HG03439 (cell line): ENCODE measurements around the gene AKAP1.

Experiments used
- ATAC-seq: cut with Tn5 transposase; IDR thresholded peaks from one replicate; pipeline ENCODE4 v1.9.1; 2021; ENCODE audit warnings: mild to moderate bottlenecking, moderate library complexity; ENCODE audit not compliant: unreplicated experiment

The AKAP1 gene

DNA sequence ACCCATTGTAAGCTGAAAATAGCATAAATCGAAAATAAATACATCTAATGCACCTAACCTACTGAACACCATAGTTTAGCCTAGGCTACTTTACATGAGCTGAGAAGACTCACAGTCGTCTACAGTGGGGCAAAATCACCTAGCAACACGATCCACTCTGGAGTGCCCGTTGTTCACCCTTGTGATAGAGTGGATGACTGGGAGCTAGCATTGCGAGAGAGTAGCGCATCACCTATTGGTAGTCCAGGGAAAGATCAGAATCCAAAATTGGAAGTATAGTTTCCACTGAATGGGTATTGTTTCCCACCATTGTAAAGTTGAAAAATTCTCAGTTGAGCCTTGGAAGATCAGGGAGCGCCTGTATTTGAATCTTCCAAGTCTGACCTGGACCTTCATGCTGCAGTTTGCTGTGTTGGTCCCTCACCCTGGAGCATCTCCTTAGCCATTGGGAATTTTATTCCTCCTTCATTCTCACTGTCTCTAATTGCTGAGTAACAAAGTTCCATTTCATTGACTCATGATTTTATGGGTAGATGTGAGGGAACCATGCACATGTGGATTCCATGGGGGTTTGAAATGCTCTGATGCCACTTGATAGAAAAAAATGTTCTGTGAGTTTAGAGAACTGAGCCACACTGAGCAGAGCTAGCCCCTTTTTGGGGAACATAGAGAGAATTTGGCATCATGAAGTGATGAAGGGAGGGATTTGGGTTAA is 19.6 kb downstream of the AKAP1 start:
- no peak for ATAC-seq

- ATAC-seq: no peak
Measured at GRCh38 chr17:57105591-57105990, 20.5 kb downstream of the AKAP1 start.

DNA sequence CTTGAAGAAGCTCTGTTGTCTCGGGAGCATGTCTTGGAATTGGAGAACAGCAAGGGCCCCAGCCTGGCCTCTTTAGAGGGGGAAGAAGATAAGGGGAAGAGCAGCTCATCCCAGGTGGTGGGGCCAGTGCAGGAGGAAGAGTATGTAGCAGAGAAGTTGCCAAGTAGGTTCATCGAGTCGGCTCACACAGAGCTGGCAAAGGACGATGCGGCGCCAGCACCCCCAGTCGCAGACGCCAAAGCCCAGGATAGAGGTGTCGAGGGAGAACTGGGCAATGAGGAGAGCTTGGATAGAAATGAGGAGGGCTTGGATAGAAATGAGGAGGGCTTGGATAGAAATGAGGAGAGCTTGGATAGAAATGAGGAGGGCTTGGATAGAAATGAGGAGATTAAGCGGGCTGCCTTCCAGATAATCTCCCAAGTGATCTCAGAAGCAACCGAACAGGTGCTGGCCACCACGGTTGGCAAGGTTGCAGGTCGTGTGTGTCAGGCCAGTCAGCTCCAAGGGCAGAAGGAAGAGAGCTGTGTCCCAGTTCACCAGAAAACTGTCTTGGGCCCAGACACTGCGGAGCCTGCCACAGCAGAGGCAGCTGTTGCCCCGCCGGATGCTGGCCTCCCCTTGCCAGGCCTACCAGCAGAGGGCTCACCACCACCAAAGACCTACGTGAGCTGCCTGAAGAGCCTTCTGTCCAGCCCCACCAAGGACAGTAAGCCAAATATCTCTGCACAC is 21.2 kb downstream of the AKAP1 start:
- no peak for ATAC-seq

GRCh38 chr17:57106836-57107497 is 21.9 kb downstream of the AKAP1 start:
- ATAC-seq: no peak

- no peak for ATAC-seq
Measured at GRCh38 chr17:57107498-57108101, 22.6 kb downstream of the AKAP1 start.

DNA sequence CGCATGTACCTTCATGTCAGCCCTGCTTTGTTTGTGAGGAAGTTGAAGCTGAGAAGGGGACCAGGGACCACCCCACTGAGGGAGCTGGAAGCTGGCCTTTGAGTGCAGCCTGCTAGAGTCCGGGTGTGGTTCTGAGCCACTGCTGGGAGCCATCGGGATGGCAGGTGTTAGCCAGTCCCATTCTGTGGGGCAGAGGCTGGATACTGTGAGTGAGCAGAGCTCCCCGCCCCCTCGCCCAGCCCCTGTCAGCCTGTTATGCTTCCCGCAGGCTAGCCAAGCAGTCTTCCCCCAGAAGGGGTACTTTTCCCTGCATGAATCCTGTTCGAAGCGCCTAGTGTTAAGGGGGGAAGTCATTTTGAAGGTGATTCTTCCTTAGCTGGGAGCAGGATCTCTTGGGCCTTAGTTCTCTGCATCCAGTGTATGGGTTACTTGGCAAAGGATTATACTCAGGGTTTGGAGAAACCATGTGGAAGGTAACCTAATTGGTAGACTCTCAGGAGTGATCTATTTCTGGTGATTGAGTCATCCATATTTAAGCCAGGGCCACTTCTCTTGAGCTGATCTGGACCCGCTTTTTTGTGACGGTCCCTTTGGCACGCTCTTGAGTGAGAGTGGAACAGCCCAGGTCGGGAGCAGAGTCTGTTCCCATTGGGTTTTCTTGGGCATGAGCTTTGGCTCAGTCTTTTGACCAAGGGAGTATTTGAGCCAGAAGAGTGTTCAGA is 23.8 kb downstream of the AKAP1 start:
- ATAC-seq: no peak

DNA sequence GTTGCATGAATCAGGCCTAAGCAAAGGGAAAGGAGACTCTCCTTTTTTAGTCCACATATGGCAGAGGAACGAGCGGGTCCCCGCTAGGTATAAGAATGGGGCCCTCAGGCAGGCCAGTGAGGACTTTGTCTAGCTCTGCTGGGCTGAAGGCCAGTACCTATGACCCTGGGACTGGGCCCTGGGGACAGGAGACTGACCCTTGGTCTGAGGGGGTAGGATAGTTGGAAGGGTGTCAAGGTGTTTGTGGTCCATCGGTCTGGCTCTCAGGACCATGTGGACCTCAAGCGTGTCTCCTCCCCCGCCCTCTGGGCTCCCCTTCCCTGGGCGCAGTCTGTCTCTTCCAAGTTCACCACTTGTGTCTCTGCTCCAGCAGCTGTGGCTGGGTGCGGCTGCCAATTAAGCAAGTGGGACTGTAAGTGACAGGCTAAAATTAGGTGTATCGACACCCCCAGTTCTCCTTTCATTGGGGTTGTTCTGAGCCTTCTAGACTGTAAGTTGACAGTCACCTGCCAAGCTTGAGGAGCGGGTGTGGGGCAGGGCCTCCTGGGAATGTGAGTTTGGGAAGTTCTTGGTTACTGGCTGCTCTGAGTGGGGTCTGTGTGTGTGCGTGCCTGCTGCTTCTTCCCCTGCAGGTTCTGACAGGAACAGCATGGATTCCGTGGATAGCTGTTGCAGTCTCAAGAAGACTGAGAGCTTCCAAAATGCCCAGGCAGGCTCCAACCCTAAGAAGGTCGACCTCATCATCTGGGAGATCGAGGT is 24.5 kb downstream of the AKAP1 start:
- no peak for ATAC-seq

- no peak for ATAC-seq
Measured at GRCh38 chr17:57110152-57110542, 25.1 kb downstream of the AKAP1 start.

- ATAC-seq: no peak
Measured at GRCh38 chr17:57110579-57111325, 25.7 kb downstream of the AKAP1 start.

DNA sequence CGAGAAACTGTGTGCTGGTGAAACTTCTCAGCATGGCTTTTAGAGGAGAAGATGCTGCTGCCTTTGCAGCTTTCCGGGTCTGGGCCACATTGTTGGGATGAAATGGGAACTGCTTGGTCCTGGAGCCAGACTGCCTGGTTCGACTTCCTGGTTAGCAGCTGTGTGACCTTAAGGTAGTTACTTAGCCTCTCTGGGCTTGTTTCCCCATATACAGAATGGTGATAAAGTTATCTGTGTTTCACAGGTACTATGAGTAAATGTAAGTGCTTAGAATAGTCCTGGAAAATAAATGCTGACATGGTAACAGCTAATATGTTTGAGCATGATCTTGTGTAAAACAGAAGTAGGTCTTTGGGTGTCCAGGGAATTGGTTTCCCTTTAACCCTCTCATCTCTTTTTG is 26.3 kb downstream of the AKAP1 start:
- no peak for ATAC-seq

- ATAC-seq: no peak
Measured at GRCh38 chr17:57113011-57113410, 28.0 kb downstream of the AKAP1 start.

GRCh38 chr17:57113656-57114055 is 28.6 kb downstream of the AKAP1 start:
- no peak for ATAC-seq

GRCh38 chr17:57114085-57114673 is 29.1 kb downstream of the AKAP1 start:
- no peak for ATAC-seq

- ATAC-seq: no peak
Measured at GRCh38 chr17:57115377-57115776, 30.3 kb downstream of the AKAP1 start.

DNA sequence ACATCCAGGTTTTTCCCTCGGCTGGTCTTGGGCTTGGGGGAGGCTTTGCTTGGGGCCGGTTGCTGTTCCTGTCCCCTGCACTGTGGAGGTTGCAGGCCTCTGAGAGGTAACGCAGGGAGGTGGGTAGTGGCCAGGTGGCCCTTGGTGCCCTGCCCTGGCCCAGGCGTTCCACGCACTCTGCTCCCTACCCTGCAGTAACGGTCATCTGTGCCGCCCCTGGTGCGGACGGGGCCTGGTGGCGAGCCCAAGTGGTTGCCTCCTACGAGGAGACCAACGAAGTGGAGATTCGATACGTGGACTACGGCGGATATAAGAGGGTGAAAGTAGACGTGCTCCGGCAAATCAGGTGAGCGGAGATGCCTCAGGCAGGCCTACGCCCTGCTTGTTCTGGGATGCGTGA is 30.9 kb downstream of the AKAP1 start:
- ATAC-seq: no peak

DNA sequence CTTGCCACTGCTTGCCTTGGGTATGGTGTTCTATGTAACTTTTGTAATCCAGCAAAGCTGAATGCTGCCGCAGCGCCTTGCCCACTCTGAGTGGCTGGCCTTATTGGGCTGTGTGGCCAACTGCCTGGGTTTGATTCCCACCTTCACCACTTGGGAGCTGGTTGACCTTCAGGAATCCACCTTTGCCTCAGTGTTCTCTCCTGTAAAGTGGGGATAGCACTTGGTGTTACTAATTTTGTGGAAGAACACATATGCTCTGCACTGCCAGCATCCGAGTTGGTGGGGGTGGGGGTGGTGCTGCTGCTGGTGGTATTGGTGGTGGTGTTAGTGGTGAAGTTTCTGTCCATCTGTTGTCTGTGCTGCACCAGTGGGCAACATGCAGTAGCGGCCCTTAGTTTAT is 32.8 kb downstream of the AKAP1 start:
- no peak for ATAC-seq

DNA sequence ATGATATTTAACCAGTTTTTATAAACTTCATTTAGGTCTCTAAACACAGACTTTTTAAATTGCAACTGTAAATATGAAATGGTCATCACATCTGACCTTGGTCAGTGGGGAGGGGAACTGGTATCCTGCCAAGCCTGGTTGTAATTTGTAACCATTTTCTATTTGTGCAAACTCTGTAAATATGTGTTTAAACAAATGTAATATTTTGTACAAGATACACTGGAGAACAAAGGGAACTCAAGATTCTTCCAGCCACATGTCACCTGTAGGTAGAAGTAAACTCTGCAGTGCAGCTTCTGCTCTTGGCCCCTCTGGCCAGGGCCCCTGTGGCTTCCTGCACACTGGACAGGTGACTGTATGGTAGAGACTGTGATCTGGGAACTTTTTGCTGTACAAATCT is 35.8 kb downstream of the AKAP1 start:
- no peak for ATAC-seq

- ATAC-seq: no peak
Measured at GRCh38 chr17:57121308-57122042, 36.4 kb downstream of the AKAP1 start.

- ATAC-seq: no peak
Measured at GRCh38 chr17:57124053-57124452, 39.0 kb downstream of the AKAP1 start.
